Stimulated activated CD4-positive, alpha-beta T cell treated with anti-CD3 and anti-CD28 coated beads, Interleukin-15, amount 100 ng/mL, for 1 hour (primary cell): Measurements from ENCODE around the gene EXOSC7.
"Not testable (repeated sequence)": the region's sequence is repeated elsewhere in the genome, so short reads cannot be mapped to it uniquely, and the experiment has no call there.

ENCODE experiments used
- DNase-seq, 2 donors: peaks; one replicate each; pipeline ENCODE4 v3.0.0-alpha.2; 2020; ENCODE audit warnings: low read depth in 1 of 2, low spot score in 1 of 2

The EXOSC7 gene

DNA sequence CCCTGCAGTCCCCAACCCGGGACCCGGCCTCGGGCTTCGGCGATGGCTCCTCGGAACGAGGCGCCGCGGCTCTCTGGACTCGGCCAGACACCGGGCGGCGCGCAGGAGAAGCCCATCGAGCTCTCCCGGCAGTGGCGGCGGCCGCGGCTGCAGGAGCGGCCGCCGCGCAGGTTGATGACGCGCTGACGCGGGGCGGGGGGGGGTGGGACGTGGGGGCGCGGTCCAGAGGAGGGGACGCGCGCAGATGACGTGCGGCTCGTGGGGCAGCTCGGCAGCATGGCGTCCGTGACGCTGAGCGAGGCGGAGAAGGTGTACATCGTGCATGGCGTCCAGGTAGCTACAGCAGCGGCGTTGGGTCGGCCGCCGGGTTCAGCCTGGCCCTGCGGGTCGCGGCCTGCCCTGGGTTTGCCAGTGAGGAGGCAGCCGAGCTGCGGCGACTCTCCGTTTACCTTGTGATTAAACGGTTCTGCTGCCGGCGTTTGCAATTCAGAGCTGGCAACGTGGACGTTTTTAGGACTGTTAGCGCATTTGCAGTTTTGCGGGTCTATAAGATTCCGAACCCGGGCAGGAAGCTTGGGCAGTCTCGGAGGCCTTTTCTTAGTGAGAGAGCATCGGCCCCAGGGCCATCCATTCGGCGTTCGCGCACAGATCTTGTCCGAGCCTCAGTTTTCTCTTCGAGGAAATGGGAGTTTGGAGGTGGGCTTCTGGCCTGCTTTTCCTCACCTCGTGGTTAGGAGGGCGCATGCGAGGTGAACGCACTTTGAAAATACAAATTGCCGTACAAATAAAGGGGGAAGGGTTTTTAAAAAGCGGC, at the start of gene EXOSC7, which contains the start of gene ZDHHC3:
Gene EXOSC7 (plus strand): TSS at position 243 of the 814 bp plus-strand sequence. CDS start 34 bp downstream, at position 277.
Gene ZDHHC3 (minus strand): TSS at position 173 of the 814 bp plus-strand sequence. CDS start 16,738 bp downstream, outside the sequence.
- peak; percentile 72 to 81 for DNase-seq

DNA sequence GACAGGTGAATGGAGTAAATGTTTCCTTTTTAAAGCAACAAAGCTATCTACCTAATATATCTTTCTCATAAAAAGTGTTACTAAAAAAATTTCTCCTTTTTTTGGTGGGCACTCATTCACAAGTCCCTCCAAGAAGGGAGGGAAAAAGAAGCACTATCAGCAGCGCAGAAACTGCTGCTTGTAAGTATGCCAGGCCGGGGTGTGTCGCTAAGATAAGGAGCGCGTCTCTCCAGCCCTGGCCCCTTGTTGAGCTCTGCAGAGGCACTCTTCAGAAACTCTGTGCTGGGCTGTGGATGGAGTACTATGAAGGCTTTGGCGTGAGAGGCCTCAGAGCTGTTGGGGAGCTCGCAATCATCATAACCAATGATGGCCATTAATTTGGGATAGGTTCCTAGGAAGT, 49.1 kb upstream of the EXOSC7 start:
- no peak for DNase-seq

DNA sequence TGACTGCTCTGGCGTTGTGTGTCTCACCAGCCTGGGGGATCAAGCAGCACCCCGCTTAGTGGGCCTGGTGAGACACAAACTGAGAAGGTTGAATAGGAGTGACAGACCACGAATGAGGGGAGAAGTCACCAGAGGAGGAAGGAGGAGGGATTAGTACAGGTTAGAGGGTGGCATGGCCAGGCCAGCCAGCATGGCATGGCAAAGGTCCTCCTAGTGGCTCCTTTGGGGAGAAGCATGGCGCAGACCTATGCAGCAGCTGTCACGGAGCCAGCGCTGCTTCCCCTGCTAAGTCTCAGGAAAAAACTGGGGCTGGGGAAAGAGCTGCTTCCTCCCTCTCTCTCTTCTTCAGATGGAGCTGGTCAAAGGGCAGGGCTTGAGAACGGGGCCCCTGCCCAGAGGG, 48.7 kb upstream of the EXOSC7 start:
- DNase-seq, result no peak

DNA sequence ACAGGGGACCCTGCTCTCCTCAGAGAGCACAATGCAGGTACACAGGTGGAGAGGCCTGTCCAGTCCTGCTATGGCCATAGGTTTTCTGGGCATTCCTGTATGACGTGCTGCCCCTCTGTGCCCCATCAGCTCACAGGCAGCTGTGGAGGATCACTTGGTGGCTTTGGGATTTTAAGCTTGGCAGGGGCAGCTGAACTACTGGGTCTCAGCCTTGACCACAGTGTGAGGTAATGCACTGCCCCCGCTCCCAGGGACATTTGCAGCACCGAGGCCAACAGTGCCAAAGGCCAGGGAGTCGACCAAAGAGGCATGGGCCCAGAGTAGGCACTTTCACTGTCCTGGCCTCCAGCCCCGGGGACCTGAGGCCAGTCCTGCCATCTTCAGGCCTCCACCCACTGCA, 46.3 kb upstream of the EXOSC7 start:
- no peak for DNase-seq

DNA sequence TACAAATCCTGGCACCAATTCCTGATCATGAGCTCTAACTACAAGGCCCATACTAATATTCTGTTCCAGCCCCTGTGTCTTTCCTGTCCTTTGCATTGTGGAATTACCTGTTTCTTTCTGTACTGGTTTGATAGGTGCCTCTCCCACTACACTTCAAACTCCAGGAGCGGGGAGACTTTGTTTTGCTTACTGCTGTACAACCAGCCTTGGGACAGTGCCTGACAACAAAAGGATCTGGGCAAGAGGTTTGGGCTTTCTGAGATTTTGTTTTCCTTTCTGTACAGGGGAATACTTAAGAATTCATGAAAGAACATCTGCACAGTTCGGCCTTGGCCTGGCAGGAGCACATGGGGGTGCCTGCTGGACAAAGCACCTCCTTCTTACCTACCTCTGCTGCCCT, 45.1 kb upstream of the EXOSC7 start:
- DNase-seq, result no peak

DNA sequence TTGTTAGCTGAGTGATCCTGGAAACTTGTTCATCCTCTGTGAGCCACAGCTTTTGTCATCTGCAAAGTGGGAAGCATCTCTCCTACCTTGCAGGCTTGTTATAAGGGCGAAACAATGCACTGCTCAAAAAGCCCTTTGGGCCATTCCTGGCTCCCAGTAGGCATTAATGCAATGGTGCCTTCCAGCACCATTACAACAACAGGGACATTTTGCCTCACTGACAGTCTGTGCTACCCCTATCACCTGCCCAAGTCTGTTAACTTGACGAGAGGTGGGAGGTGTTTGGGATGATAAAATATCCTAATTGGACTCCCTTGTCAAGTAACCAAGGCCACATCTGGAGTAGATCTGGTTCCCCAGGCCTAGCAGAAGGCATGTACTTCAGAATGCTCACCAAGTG, 44.3 kb upstream of the EXOSC7 start:
- DNase-seq, result no peak

DNA sequence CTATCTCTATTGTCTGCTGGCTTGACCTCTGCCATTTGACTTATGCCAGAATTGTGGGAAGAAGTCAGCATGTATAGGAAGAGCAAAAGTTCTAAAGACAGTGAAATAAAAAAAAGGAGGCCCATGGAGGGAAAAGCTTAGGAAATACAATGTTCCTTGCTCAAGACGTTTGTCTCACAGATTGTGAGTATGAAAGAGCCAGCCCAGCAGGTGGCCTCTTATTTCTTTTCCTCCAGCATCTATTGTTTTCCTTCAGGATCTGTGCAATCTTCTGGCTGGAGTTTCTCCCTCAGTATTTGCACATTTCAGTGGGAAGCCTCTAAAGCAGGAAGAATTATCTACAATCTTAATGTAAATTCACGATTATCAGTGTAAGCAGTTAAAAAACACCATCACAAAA, 43.8 kb upstream of the EXOSC7 start:
- no peak for DNase-seq

DNA sequence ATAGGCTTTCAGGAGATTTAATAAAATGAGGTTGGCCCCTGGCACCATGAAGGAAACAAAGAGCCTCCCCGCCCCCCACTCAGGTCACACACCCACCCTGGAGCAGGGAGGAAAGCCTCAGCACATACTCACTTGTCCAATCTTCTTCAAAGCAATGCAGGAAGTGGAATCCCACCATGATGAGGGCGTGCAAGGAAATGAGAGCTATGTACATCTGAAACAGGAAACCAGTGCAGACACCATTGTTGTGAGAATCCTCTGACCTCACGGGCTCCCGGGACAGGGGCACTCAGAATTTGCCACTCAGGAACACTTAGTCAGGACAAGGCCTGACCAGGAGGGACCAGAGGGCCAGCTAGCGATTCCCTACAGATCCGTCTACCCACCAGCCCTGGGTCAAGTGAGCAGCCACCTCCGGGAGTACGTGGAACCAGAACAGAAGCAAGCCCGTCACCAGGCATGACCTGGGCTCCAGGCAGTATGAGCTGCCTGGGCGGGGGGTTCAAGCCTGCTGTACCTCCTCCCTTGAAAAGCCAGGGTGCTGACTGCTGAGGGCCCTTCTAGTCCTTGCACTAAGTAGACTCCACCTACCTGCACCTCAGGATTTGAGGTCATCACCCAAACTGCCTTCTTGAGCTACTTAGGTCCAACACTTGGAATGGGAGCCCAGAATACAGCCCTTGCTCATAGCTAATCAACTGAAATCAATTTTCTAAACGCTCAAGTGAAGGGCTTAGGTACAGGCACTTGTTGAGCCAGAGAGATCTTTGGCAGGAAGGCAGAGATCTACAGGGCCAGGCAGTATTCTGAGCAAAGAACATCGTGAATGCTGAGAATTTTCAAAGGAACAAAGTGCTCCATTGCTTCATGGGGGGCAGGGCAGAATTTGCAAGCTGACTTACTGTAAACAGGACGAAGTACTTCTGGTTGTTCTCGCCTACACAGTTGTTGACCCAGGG, 42.8 kb upstream of the EXOSC7 start:
- no peak for DNase-seq

DNA sequence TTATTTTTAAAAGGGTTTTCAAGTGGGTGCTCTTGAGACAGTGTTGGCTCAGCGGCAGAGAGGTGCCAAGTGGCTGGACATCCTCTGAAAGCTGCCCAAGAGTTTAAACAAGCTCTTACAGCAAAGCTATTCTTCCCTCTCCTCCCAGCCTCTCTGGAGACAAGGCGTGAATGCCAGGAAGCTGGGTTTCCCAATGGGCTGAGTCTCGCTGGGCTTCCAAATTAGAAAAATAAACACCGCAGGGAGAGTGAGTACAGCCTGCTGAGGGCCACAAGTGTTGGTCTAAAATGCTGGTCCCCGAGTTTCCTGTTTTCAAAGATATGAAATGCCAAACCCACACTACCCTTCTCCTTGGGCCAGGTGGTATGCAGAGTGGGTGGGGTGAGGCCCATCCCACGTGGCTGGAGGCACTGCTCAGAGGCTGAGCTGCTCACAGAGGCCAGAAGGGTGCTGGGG, 36.4 kb upstream of the EXOSC7 start:
- DNase-seq, result no peak

DNA sequence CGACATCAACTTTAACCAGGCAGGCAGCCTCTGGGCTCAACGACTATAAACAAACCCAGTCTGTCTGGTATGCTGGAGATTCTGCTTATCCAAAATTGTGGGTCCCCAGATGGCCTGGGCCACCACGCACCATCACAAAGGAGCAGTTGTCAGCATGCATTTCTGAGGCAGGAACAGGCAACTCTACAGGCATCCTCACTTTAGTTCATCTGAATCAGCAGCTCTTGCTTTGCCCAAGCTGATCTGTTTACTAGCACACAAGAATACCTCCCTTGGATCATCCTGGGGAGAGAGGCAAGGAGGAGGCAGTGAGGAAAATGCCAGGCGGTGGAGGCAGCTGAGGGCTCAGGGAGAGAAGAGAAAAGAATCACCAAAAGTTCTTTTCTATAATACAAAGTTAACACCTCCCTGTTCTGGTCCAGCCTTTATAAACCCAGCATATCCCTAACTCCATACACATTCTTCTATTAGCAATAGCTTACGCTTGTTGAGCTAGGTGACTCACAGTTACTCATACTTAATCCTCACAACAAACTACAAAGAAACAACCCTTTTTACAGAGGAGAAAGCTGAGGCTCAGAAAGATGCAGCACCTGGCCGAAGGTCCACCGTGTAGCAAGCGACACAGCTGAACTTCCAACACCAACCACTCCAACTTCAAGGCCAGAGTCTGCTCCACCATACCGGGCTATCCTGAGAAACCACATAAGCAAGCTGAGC, 33.7 kb upstream of the EXOSC7 start:
- no peak for DNase-seq

DNA sequence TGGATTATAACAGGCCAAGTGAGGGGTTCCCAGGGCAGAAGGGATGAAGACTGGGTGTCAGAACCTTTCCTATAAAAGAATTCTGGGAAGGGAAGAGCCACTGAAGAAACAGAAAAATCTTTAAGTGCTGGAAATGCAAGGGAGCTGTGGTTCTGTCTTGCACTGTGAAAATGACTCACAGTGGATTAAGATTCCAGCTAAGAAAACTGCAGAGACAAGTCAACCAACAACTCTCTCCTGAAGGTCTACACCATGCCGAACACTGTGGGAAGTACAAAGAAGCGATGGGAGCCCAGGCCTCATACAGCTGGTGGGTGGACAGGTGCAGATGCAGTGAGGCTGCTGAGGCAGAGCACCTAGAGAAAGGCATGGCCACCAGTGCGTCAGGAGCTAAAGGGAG, 27.8 kb upstream of the EXOSC7 start:
- DNase-seq, result no peak

DNA sequence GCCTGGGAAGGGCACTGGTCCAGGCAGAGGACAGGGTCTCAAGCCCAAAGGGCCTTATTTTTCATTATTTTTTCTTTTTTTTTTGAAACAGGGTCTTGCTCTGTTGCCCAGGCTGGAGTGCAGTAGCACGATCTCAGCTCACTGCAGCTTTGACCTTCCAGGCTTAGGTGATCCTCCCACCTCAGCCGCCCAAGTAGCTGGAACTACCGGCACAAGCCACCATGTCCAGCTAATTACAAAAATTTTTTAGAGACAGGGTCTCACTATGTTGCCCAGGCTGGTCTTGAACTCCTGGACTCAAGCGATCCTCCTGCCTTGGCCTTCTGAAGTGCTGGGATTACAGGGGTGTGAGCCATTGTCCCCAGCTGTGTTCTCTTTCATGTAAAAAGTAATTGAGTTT, 26.3 kb upstream of the EXOSC7 start:
- not testable (repeated sequence) for DNase-seq

DNA sequence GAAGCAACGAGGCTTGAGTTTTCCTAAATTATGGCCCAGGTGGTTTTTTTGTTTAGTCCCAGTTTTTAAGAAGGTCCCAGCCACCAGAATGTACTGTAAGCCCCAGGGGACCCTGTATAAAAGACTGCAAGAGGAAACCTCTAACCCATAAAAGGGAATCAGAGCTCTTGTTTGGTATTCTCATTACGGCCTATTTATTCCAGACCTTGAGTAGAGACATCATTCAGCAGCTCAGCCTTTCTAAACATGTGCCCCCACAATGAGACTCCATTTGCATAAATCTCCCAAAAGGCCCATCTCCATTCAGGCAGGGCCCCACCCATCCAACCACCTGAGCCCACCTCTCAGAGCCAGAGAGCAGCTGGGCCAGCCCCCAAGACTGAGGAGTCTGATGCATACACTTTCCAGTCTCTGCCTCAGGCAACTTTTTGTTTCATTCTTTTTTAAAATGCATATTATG, 25.7 kb upstream of the EXOSC7 start:
- DNase-seq, result no peak

DNA sequence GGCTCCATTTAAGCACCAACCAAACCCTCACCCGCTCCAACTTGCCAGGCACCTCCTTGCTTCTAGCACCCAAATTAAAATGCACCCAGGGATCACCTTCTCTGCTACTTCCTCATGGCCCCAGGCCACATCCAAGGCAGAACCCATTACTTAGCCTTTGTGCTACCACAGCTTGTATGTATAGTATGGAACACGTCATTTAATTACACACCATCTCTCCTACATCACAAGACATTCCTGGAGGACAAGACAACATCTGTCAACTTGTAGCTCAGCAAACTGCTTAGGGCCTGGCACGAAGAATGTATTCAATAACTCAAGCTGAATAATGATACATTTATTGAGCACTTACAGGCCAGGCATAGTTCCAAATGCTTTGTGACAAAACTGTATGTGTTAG, 23.4 kb upstream of the EXOSC7 start:
- no peak for DNase-seq

DNA sequence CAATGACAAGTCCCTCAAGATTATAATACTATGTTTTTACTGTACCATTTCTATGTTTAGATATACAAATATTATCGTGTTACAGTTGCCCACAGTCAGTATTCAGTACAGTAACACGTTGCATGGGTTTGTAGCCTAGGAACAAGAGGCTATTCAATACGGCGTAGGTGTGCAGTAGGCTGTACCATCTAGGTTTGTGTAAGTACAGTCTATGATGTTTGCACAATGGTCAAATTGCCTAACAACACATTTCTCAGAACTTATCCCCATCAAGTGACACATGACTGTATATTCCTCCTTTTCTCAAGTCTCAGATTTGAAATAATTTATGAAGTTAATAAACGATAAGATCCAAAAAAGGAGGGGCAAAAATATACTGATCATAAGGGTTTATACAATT, 21.7 kb upstream of the EXOSC7 start:
- no peak for DNase-seq

DNA sequence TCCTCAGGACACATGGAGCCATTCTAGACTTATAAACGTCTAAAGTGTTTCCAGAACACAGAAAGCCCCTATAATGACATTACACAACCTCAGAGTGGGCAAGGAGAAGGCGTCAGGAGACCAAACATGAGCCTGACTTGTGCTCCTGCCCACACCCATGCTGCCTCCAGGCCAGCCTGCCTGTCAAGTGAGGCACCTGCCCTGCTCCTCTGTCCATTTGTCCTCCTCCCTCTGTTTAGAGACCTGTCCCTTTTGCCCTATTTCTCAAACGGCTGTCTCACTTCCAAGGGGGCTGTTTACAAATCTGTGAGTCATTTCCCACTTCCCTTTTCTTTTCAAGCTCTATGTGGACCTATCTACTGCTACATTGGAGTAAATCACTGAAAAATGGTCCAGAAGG, 21.1 kb upstream of the EXOSC7 start:
- no peak for DNase-seq

DNA sequence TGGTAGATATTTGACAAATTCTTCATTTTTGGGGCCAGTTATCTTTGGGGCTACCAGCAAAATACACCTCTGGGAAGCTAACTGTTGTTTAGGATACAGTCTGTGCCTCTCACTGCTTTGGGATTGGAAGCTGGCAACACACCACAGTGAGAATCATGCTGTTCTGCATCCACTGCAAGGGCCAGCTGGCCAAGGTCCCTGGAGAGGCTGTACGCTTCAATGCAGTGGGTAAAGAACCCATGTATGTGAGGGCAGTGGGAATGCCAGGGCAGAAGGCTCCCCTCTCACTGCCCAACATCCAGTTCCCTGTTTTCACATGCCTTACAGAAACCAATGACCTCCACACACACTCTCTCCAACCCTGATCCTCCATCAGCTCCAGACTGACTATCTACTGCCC, 20.1 kb upstream of the EXOSC7 start:
- DNase-seq, result no peak

DNA sequence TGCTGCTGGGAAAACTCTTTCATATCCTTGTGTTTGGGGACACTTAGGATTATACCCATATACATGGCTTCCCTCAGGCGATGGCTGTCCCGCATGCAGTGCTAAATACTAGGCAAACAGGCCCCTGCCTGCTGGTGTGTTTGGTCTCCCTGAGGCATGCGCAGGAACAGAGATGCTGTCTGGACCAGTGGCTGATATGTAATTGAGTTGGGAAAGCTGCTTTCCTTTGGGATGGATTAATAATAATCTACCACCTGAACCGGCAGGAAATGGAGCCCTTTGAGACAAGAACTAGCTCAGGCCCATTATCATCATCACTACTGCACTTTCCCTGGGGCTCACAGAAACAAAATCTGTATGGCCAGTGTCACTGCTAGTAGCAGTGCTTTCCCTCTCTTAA, 18.1 kb upstream of the EXOSC7 start:
- DNase-seq, result no peak

DNA sequence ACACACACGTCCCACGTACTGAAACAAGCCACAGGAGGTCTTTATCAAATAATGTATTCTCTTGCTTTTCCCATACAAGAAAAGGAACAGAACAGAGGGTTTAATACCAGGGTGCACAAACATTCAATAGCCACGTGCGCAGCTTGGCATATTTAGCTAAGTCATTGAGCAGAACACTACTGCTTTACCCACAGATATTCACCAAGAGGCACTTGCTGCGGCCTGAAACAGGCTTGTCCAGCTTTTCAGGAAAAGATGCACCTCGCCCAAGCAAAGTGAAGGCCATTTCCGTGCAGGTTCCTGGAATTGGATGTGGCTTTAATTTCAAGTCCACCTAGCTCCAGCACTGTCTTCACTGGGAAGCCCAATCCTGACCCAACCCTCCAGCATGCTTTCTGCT, 17.7 kb upstream of the EXOSC7 start:
- DNase-seq, result no peak

DNA sequence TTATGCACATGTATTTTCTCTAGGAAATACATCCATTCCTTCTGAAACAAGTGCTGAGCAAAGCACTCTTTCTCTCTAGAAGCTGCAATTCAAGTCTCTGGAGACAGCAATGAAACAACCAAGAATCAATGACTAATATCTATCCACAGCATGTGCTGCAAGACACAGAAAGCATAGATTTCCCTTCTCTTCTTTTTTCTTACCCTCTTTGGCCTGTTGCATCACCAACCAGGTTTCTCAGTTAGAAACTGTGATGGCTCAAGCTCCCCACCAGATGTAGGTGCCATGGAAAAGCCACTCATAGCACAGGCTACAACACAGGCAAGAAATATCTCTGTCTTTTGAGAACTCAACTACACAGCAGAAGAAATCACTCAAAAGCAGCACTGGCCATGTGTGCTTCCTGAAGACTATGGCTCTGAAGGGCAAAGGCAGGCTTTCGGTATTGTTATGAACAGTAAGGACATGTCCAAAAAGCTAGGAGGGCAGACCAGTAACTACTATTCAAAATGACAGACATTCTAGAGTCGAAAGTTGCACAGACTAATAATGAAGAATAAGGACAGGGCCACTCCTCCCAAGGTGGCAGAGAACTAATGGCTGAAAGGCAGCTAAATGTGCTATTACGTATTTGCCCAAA, 15.5 kb upstream of the EXOSC7 start:
- DNase-seq, result no peak

DNA sequence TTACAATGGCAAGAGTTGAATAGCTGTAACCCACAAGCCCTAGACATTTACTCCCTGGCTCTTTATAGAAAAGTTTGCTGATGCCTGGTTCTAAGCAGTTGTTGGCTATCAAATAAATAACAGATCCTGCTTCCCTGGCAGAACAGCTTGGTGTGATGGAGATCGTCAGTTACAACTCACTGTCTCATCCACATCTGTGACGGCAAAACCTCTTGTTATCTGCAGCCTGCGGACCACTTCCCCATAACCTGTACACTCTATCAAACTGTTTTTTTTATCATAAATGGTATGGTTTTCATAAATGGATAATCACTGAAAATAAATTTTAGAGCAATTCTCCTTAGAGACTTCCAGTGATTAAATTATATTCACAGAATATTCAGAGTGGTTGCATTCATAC, 14.2 kb upstream of the EXOSC7 start:
- no peak for DNase-seq
